Retinal pigment epithelial cell (primary cell): ENCODE data around the gene UGT2B10.
"Not testable (repeated sequence)": the region's sequence is repeated elsewhere in the genome, so short reads cannot be mapped to it uniquely, and the experiment has no call there.

ENCODE experiments used
- DNase-seq: peaks from one replicate; pipeline ENCODE4 v3.0.0-alpha.2; 2010; ENCODE audit warnings: low read depth
- H3K4me3 ChIP-seq: 2 replicates; pipeline ENCODE4 v1.5.1; 2011; ENCODE audit warnings: mild to moderate bottlenecking, low read length, control low read depth, moderate library complexity
- CTCF ChIP-seq: conservative IDR thresholded peaks from 2 replicates; pipeline ENCODE4 v1.5.1; 2011; ENCODE audit warnings: low read depth, low read length, control low read depth, inconsistent platforms

The UGT2B10 gene

GRCh38 chr4:68815617-68816409 lies at the start of gene UGT2B10:
TSS of gene UGT2B10 (plus strand) at chr4:68815994. CDS start at chr4:68816020, 26 bp downstream.
- not testable (repeated sequence) for H3K4me3 ChIP-seq, DNase-seq

- not testable (repeated sequence) for H3K4me3 ChIP-seq, DNase-seq
These were observed 44.0 kb upstream of the UGT2B10 start for GRCh38 chr4:68771836-68772235.

GRCh38 chr4:68773699-68774098 lies 42.1 kb upstream of the UGT2B10 start:
- H3K4me3 ChIP-seq = no peak overlapping the region
- TF ChIP-seq CTCF = no peak
- DNase-seq = no peak

GRCh38 chr4:68780232-68780631 lies 35.6 kb upstream of the UGT2B10 start:
- no peak overlapping the region for H3K4me3 ChIP-seq
- DNase-seq = no peak
- no peak for TF ChIP-seq CTCF

GRCh38 chr4:68797048-68797447 lies 18.7 kb upstream of the UGT2B10 start:
- DNase-seq = no peak
- no peak overlapping the region for H3K4me3 ChIP-seq
- no peak for TF ChIP-seq CTCF

GRCh38 chr4:68797618-68798017 lies 18.2 kb upstream of the UGT2B10 start:
- H3K4me3 ChIP-seq = no peak overlapping the region
- no peak for DNase-seq
- TF ChIP-seq CTCF = no peak

- no peak overlapping the region for H3K4me3 ChIP-seq
- no peak for DNase-seq
- no peak for TF ChIP-seq CTCF
These were observed 12.8 kb upstream of the UGT2B10 start for GRCh38 chr4:68803013-68803412.

GRCh38 chr4:68808060-68808459 lies 7.7 kb upstream of the UGT2B10 start:
- no peak overlapping the region for H3K4me3 ChIP-seq
- TF ChIP-seq CTCF = no peak
- no peak for DNase-seq
